ENCODE measurements around the gene ZNF556.

DNA sequence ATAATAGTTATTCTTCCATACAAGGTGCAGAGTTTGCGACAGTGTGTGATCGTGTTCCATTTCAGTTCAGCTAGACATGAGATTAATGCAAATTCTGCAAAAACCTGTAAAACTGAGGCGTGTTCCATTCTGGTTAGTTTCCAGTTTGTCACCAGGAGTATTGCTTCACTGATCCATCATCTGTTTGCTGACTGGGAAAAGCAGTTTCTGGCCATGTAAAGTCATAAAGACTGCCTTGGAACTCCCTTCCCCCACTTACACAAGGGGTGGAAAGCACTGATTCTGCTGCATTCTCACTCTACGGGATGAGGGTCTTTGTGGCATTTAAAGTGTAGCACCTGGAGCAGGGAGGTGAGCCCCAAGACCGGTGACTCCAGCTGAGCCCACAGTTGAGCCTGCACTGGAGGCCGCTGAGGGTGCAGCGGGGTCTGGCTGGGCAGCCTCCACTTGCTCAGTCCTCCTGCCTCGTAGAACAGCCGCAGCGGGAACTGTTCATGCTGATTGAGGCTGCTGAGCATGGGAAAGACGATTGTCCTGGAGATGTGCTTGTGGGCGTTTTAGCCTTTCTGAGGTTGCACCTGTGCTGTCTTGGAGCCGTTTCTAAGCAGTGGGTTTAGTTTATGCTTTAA is 35.6 kb downstream of the ZNF556 start:
- TF ChIP-seq, protein P1, sequence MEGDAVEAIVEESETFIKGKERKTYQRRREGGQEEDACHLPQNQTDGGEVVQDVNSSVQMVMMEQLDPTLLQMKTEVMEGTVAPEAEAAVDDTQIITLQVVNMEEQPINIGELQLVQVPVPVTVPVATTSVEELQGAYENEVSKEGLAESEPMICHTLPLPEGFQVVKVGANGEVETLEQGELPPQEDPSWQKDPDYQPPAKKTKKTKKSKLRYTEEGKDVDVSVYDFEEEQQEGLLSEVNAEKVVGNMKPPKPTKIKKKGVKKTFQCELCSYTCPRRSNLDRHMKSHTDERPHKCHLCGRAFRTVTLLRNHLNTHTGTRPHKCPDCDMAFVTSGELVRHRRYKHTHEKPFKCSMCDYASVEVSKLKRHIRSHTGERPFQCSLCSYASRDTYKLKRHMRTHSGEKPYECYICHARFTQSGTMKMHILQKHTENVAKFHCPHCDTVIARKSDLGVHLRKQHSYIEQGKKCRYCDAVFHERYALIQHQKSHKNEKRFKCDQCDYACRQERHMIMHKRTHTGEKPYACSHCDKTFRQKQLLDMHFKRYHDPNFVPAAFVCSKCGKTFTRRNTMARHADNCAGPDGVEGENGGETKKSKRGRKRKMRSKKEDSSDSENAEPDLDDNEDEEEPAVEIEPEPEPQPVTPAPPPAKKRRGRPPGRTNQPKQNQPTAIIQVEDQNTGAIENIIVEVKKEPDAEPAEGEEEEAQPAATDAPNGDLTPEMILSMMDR (optimal IDR thresholded peaks at IDR 0.05 in 1 of 3, IDR thresholded peaks at IDR 0.05 in 1 of 3, conservative IDR thresholded peaks at IDR 0.05 in 1 of 3; ENCODE audit: extremely low read depth in 1 of 3, insufficient read depth in 2 of 3, low read length in 3 of 3), result no peak
- no peak for TF ChIP-seq EZH2 (IDR thresholded peaks at IDR 0.05; ENCODE audit: low read length)
